Muscle of leg (tissue), 11 donors: ENCODE measurements around the gene FBXL7. TPM values are rescaled to one million over a fixed set of nuclear protein-coding genes. Genes with fewer than 3 reads are reported as not detected.

Experiments
- DNase-seq: peaks from one replicate; pipeline ENCODE4 v3.0.0; 2013
- H3K27ac ChIP-seq: one replicate; pipeline ENCODE4 v1.5.1; 2013; ENCODE audit warnings: mild to moderate bottlenecking, low read length, control low read depth
- H3K27me3 ChIP-seq: one replicate; pipeline ENCODE4 v1.6.1; 2013; ENCODE audit warnings: low read length; ENCODE audit not compliant: control insufficient read depth, insufficient read depth
- H3K36me3 ChIP-seq: one replicate; pipeline ENCODE4 v1.6.1; 2013; ENCODE audit warnings: low read length; ENCODE audit not compliant: control insufficient read depth, insufficient read depth
- H3K4me1 ChIP-seq: one replicate; pipeline ENCODE4 v1.6.1; 2013; ENCODE audit warnings: low read length; ENCODE audit not compliant: control insufficient read depth, insufficient read depth
- H3K4me3 ChIP-seq: one replicate; pipeline ENCODE4 v1.5.1; 2013; ENCODE audit warnings: low read length, control low read depth
- H3K9me3 ChIP-seq: replicated peaks from 2 replicates; pipeline ENCODE4 v1.6.1; 2013; ENCODE audit warnings: low read depth, low read length; ENCODE audit not compliant: control insufficient read depth
- WGBS: methylation state at CpG from one replicate; pipeline ENCODE4 v1.1.5; 2013; ENCODE audit warnings: missing lambda C conversion rate; ENCODE audit not compliant: insufficient coverage; 5-methylcytosine and 5-hydroxymethylcytosine counted together
- polyA plus RNA-seq, 8 donors: library from polyadenylated mRNA; unstranded; fragments of 120-200 nt; gene quantifications; one replicate each; pipeline versions ENCODE4 v1.2.1 to v1.2.3, GENCODE V29; 2013; ENCODE audit warnings: inconsistent platforms in 1 of 8, low replicate concordance in 1 of 8; ENCODE audit not compliant: insufficient read length in 8 of 8, insufficient read depth in 1 of 8
- total RNA-seq: library from RNA; stranded (reverse); fragments of 120-200 nt; gene quantifications from one replicate; pipeline ENCODE4 v1.2.4, GENCODE V29; 2013

FBXL7 gene
- total and polyA plus RNA-seq, 9 donors, result 9.0 to 26.1 (median 21.5) TPM

GRCh38 chr5:15753752-15754151 lies 253.8 kb downstream of the FBXL7 start:
- H3K27me3 ChIP-seq, result no peaks in the 10 kb centered on the region
- no peak for DNase-seq
- H3K27ac ChIP-seq, result no peak overlapping the region
- no peaks in the 10 kb centered on the region for H3K4me1 ChIP-seq
- WGBS, result no CpG with 5 or more reads among the region's 1 CpG
- no peaks in the 10 kb centered on the region for H3K36me3 ChIP-seq
- H3K4me3 ChIP-seq, result no peak overlapping the region
- peaks cover 4% of the 10 kb centered on the region for H3K9me3 ChIP-seq

GRCh38 chr5:15757103-15757502 lies 257.1 kb downstream of the FBXL7 start:
- Histone ChIP-seq H3K9me3 (peaks cover 4% of the 10 kb centered on the region), H3K27me3 (no peaks in the 10 kb centered on the region), H3K27ac (no peak overlapping the region), H3K36me3 (no peaks in the 10 kb centered on the region), H3K4me3 (no peak overlapping the region), H3K4me1 (no peaks in the 10 kb centered on the region)
- DNase-seq, result no peak
- no CpG with 5 or more reads among the region's 1 CpG for WGBS

GRCh38 chr5:15757619-15758018 lies 257.6 kb downstream of the FBXL7 start:
- no peaks in the 10 kb centered on the region for H3K4me1 ChIP-seq
- no peak for DNase-seq
- H3K4me3 ChIP-seq, result no peak overlapping the region
- H3K27me3 ChIP-seq, result no peaks in the 10 kb centered on the region
- H3K9me3 ChIP-seq, result peaks cover 4% of the 10 kb centered on the region
- no peaks in the 10 kb centered on the region for H3K36me3 ChIP-seq
- no peak overlapping the region for H3K27ac ChIP-seq
- WGBS, result no CpG with 5 or more reads among the region's 8 CpGs

- Histone ChIP-seq H3K27me3 (no peaks in the 10 kb centered on the region), H3K36me3 (no peaks in the 10 kb centered on the region), H3K4me1 (no peaks in the 10 kb centered on the region), H3K4me3 (no peak overlapping the region), H3K9me3 (no peaks in the 10 kb centered on the region), H3K27ac (no peak overlapping the region)
- no CpG with 5 or more reads among the region's 3 CpGs for WGBS
- no peak for DNase-seq
Measured at GRCh38 chr5:15762668-15763067, 262.7 kb downstream of the FBXL7 start.

GRCh38 chr5:15763754-15764153 lies 263.8 kb downstream of the FBXL7 start:
- no peak overlapping the region for H3K27ac ChIP-seq
- no peak for DNase-seq
- no peak overlapping the region for H3K4me3 ChIP-seq
- no peaks in the 10 kb centered on the region for H3K27me3 ChIP-seq
- H3K9me3 ChIP-seq, result no peaks in the 10 kb centered on the region
- H3K4me1 ChIP-seq, result no peaks in the 10 kb centered on the region
- H3K36me3 ChIP-seq, result no peaks in the 10 kb centered on the region

GRCh38 chr5:15768936-15769335 lies 269.0 kb downstream of the FBXL7 start:
- Histone ChIP-seq H3K4me3 (no peak overlapping the region), H3K27ac (no peak overlapping the region), H3K36me3 (no peaks in the 10 kb centered on the region), H3K9me3 (no peaks in the 10 kb centered on the region), H3K4me1 (no peaks in the 10 kb centered on the region), H3K27me3 (no peaks in the 10 kb centered on the region)
- WGBS, result 67% methylated on average over 1 of the region's 3 CpGs
- DNase-seq, result no peak

DNA sequence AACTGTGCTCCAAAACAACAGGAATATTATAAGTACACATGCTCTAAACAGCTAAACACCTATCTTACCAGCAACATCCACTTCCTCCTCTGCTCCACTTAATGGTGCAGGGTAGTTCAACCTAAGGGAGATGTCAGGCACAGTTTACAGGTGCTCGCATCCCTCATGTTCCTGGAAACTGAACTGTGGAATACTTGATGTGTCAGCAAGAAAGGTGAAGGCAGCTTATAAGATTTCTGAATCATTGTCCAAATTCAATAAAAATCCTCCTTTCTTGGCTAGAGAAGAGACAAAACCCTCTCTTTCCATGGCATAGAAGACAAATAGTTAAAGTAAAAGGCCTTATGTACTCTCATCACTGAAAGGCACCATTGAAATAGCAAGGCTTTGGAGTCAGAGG lies 272.2 kb downstream of the FBXL7 start:
- no peak for DNase-seq
- Histone ChIP-seq H3K9me3 (no peaks in the 10 kb centered on the region), H3K27ac (no peak overlapping the region), H3K27me3 (no peaks in the 10 kb centered on the region), H3K4me3 (no peak overlapping the region), H3K36me3 (no peaks in the 10 kb centered on the region), H3K4me1 (no peaks in the 10 kb centered on the region)
- WGBS, result no CpG with 5 or more reads among the region's 1 CpG

DNA sequence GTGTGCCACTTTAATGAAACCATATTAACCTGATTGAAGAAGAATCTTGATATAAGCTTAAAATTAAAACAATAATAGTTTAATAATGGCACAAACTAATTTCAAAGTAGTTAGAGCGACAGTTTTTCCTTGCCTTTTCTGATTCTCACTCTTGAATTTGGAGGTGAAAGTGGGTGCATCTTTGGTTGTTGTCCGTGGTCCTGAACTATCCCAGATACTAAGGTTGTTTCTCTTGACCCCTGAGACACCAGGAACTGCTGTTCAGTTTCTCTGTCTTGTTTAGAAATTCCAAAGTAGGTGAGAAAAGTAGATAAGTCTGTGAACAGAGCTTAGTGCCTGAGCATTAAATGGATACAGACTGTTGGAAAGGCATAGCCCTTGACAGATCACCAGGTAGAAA lies 274.7 kb downstream of the FBXL7 start:
- Histone ChIP-seq H3K36me3 (no peaks in the 10 kb centered on the region), H3K9me3 (no peaks in the 10 kb centered on the region), H3K4me3 (no peak overlapping the region), H3K27ac (no peak overlapping the region), H3K4me1 (no peaks in the 10 kb centered on the region), H3K27me3 (no peaks in the 10 kb centered on the region)
- WGBS, result no CpG with 5 or more reads among the region's 2 CpGs
- no peak for DNase-seq

DNA sequence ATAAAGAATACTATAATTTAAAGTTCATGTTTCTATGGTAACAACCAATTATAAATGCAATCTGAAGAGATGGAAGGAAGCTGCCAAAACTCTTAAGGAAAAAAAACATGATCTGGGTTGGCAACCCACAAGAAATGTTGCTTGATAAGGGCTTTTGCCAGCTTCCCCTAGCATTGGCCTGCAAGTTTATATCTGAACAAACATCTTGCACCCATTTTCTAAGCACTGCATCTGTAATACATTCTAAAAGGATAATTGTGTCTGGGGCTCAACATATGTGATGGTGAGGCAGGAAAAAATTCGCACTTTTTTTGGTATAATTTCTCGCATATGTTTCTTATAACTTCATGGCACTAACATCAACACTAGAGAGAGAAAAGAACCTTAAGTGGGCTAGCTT lies 276.4 kb downstream of the FBXL7 start:
- Histone ChIP-seq H3K27me3 (no peaks in the 10 kb centered on the region), H3K4me3 (no peak overlapping the region), H3K9me3 (no peaks in the 10 kb centered on the region), H3K4me1 (no peaks in the 10 kb centered on the region), H3K36me3 (no peaks in the 10 kb centered on the region), H3K27ac (no peak overlapping the region)
- WGBS, result no CpG with 5 or more reads among the region's 2 CpGs
- no peak for DNase-seq

- no peaks in the 10 kb centered on the region for H3K36me3 ChIP-seq
- no peaks in the 10 kb centered on the region for H3K27me3 ChIP-seq
- no peak overlapping the region for H3K4me3 ChIP-seq
- H3K4me1 ChIP-seq, result peaks cover 7% of the 10 kb centered on the region
- no peaks in the 10 kb centered on the region for H3K9me3 ChIP-seq
- no peak for DNase-seq
- no peak overlapping the region for H3K27ac ChIP-seq
Measured at GRCh38 chr5:15783734-15784133, 283.8 kb downstream of the FBXL7 start.

DNA sequence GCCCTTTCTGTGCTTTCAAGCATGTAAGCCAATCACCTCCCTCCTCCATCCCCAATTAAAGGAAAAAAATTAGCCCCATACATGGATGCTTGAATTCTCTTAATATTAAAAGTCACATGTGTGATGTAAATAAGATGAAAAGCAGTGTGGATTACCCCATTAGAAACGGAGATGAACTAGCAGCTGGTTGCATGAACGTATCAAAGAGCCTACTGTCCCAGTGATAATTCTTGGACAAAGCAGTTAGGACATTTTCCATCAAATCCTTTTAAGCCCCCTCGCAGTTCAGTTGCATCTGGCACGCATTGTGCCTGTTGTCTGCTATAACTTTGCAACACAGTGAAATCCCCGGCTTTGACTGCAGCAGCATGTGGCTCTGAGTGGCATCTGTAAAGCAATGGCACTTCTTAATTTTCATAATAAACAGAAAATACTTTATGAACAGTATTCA lies 285.6 kb downstream of the FBXL7 start:
- peak; percentile 84 for DNase-seq
- no peak overlapping the region for H3K27ac ChIP-seq
- no peak overlapping the region for H3K4me3 ChIP-seq
- peaks cover 7% of the 10 kb centered on the region for H3K4me1 ChIP-seq
- 38% methylated on average over 4 of the region's 5 CpGs for WGBS
- no peaks in the 10 kb centered on the region for H3K27me3 ChIP-seq
- no peaks in the 10 kb centered on the region for H3K36me3 ChIP-seq
- H3K9me3 ChIP-seq, result no peaks in the 10 kb centered on the region
